Stimulated activated memory B cell treated with anti-CD40 and anti-IgM and Interleukin-4, amounts not matched to agents 10 μg/mL and 1 μg/mL and 100 μg/mL, for 72 hours (primary cell): ENCODE measurements around the gene GLMN.
A peak's percentile ranks its signal among the peaks of the same experiment; 100 is the strongest.
"Not testable (repeated sequence)": the region's sequence is repeated elsewhere in the genome, so short reads cannot be mapped to it uniquely, and the experiment has no call there.

Source experiments
- ATAC-seq: fragments of 150-1000 bp; cut with Tn5 transposase; 2 replicates; pipeline ENCODE4 v1.10.0; 2021
- H3K27ac Mint-ChIP-seq: one replicate; pipeline ENCODE4 v1.8.0; 2022; ENCODE audit warnings: mild to moderate bottlenecking, mixed read lengths
- H3K27me3 Mint-ChIP-seq: one replicate; pipeline ENCODE4 v1.8.0; 2022; ENCODE audit warnings: mixed read lengths
- H3K36me3 Mint-ChIP-seq: one replicate; pipeline ENCODE4 v1.8.0; 2022; ENCODE audit warnings: mixed read lengths
- H3K4me1 Mint-ChIP-seq: one replicate; pipeline ENCODE4 v1.8.0; 2022; ENCODE audit warnings: mixed read lengths
- H3K4me3 Mint-ChIP-seq: one replicate; pipeline ENCODE4 v1.8.0; 2022; ENCODE audit warnings: mild to moderate bottlenecking, moderate library complexity, mixed read lengths
- H3K9me3 Mint-ChIP-seq: one replicate; pipeline ENCODE4 v1.8.0; 2022; ENCODE audit warnings: mixed read lengths

GLMN gene

GRCh38 chr1:92254714-92255113, 44.1 kb downstream of the GLMN start:
- Mint-ChIP-seq H3K36me3 (peaks cover 75% of the 10 kb centered on the region), H3K9me3 (peaks cover 11% of the 10 kb centered on the region)
- not testable (repeated sequence) for H3K4me3 Mint-ChIP-seq, ATAC-seq, H3K27ac Mint-ChIP-seq, H3K27me3 Mint-ChIP-seq, H3K4me1 Mint-ChIP-seq

GRCh38 chr1:92244376-92244775, 54.4 kb downstream of the GLMN start:
- Mint-ChIP-seq H3K27ac (no peak overlapping the region), H3K9me3 (no peaks in the 10 kb centered on the region), H3K36me3 (peaks cover 18% of the 10 kb centered on the region), H3K27me3 (no peaks in the 10 kb centered on the region), H3K4me1 (no peaks in the 10 kb centered on the region), H3K4me3 (no peak overlapping the region)
- ATAC-seq, result no peak

GRCh38 chr1:92240034-92240433, 58.8 kb downstream of the GLMN start:
- no peak overlapping the region for H3K27ac Mint-ChIP-seq
- H3K4me3 Mint-ChIP-seq, result no peak overlapping the region
- H3K9me3 Mint-ChIP-seq, result no peaks in the 10 kb centered on the region
- H3K36me3 Mint-ChIP-seq, result no peaks in the 10 kb centered on the region
- H3K4me1 Mint-ChIP-seq, result no peaks in the 10 kb centered on the region
- peaks cover 27% of the 10 kb centered on the region for H3K27me3 Mint-ChIP-seq
- ATAC-seq, result no peak

GRCh38 chr1:92230736-92231135, 68.1 kb downstream of the GLMN start:
- Mint-ChIP-seq H3K4me1 (no peaks in the 10 kb centered on the region), H3K4me3 (no peak overlapping the region), H3K27ac (no peak overlapping the region), H3K9me3 (peaks cover 3% of the 10 kb centered on the region), H3K36me3 (no peaks in the 10 kb centered on the region), H3K27me3 (peaks cover 11% of the 10 kb centered on the region)
- no peak for ATAC-seq

- Mint-ChIP-seq H3K27me3 (peaks cover 11% of the 10 kb centered on the region), H3K4me3 (no peak overlapping the region), H3K27ac (no peak overlapping the region), H3K9me3 (no peaks in the 10 kb centered on the region), H3K36me3 (no peaks in the 10 kb centered on the region), H3K4me1 (no peaks in the 10 kb centered on the region)
- no peak for ATAC-seq
Observed at GRCh38 chr1:92228401-92228800, 70.4 kb downstream of the GLMN start.

GRCh38 chr1:92219028-92219427, 79.8 kb downstream of the GLMN start:
- H3K4me3 Mint-ChIP-seq, result no peak overlapping the region
- no peaks in the 10 kb centered on the region for H3K36me3 Mint-ChIP-seq
- ATAC-seq, result no peak
- H3K27ac Mint-ChIP-seq, result no peak overlapping the region
- H3K4me1 Mint-ChIP-seq, result no peaks in the 10 kb centered on the region
- no peaks in the 10 kb centered on the region for H3K9me3 Mint-ChIP-seq
- peaks cover 16% of the 10 kb centered on the region for H3K27me3 Mint-ChIP-seq

GRCh38 chr1:92218559-92218958, 80.2 kb downstream of the GLMN start:
- no peak overlapping the region for H3K4me3 Mint-ChIP-seq
- H3K36me3 Mint-ChIP-seq, result no peaks in the 10 kb centered on the region
- peaks cover 19% of the 10 kb centered on the region for H3K27me3 Mint-ChIP-seq
- H3K4me1 Mint-ChIP-seq, result no peaks in the 10 kb centered on the region
- no peak overlapping the region for H3K27ac Mint-ChIP-seq
- no peaks in the 10 kb centered on the region for H3K9me3 Mint-ChIP-seq
- peak; percentile 31 for ATAC-seq

- no peak within 1 kb of the TSS for H3K27ac Mint-ChIP-seq
- peaks cover 19% of the 10 kb centered on the region for H3K27me3 Mint-ChIP-seq
- no peak within 1 kb of the TSS for H3K4me3 Mint-ChIP-seq
Observed at GRCh38 chr1:92217721-92218120, 81.1 kb downstream of the GLMN start, which contains the start of gene C1orf146. Gene C1orf146, plus strand, starts transcription at chr1:92217915. Its CDS starts 13,506 bp downstream, at chr1:92231421.

GRCh38 chr1:92211166-92211565, 87.6 kb downstream of the GLMN start:
- H3K4me1 Mint-ChIP-seq, result no peaks in the 10 kb centered on the region
- ATAC-seq, result no peak
- H3K27ac Mint-ChIP-seq, result no peak overlapping the region
- no peaks in the 10 kb centered on the region for H3K9me3 Mint-ChIP-seq
- no peaks in the 10 kb centered on the region for H3K36me3 Mint-ChIP-seq
- no peak overlapping the region for H3K4me3 Mint-ChIP-seq
- peaks cover 17% of the 10 kb centered on the region for H3K27me3 Mint-ChIP-seq

More at GRCh38 chr1:92217721-92218120, 81.1 kb downstream of the GLMN start, which contains the start of gene C1orf146:
- Mint-ChIP-seq H3K9me3 (no peaks in the 10 kb centered on the region), H3K36me3 (no peaks in the 10 kb centered on the region), H3K4me1 (no peaks in the 10 kb centered on the region)
- no peak for ATAC-seq

- H3K27ac Mint-ChIP-seq, result no peak overlapping the region
- H3K36me3 Mint-ChIP-seq, result no peaks in the 10 kb centered on the region
- H3K27me3 Mint-ChIP-seq, result peaks cover 13% of the 10 kb centered on the region
- H3K9me3 Mint-ChIP-seq, result no peaks in the 10 kb centered on the region
- H3K4me1 Mint-ChIP-seq, result no peaks in the 10 kb centered on the region
- no peak overlapping the region for H3K4me3 Mint-ChIP-seq
- no peak for ATAC-seq
Observed at GRCh38 chr1:92210701-92211100, 88.1 kb downstream of the GLMN start.

GRCh38 chr1:92203105-92203504, 95.7 kb downstream of the GLMN start:
- H3K4me1 Mint-ChIP-seq, result no peaks in the 10 kb centered on the region
- H3K36me3 Mint-ChIP-seq, result no peaks in the 10 kb centered on the region
- no peak overlapping the region for H3K27ac Mint-ChIP-seq
- H3K9me3 Mint-ChIP-seq, result no peaks in the 10 kb centered on the region
- no peaks in the 10 kb centered on the region for H3K27me3 Mint-ChIP-seq
- ATAC-seq, result no peak
- H3K4me3 Mint-ChIP-seq, result no peak overlapping the region

- Mint-ChIP-seq H3K4me1 (no peaks in the 10 kb centered on the region), H3K27ac (no peak overlapping the region), H3K9me3 (no peaks in the 10 kb centered on the region), H3K4me3 (no peak overlapping the region), H3K27me3 (no peaks in the 10 kb centered on the region), H3K36me3 (no peaks in the 10 kb centered on the region)
- ATAC-seq, result no peak
Observed at GRCh38 chr1:92201973-92202372, 96.8 kb downstream of the GLMN start.
